Measurements from ENCODE around the gene LLCFC1. TPM values are rescaled to one million over a fixed set of nuclear protein-coding genes. Genes with fewer than 3 reads are reported as not detected.

The LLCFC1 gene
- total and polyA plus RNA-seq, 2 experiments from 2014 or later: not detected

DNA sequence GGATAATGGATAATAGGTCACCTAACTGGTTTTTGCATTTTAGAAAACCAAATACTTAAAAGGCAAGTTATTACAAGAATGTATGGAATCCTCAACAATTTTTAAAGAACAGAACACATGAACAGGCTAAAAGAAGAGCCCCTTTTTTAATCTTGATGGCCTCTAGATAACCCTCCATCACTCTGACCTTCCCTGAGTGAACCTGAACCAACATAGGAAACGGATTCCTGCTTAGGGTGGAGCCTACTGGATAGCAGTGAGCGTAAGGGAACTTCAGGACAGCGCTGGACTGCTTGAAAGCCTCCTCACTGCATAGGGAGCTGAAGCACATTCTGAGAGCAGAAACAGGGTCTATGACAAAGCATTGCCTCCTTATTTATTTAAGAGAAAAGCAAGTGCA lies 26.2 kb upstream of the LLCFC1 start:
- Histone ChIP-seq H3K79me2 (ENCODE audit: insufficient read depth) (no peaks in the 10 kb centered on the region), H3K4me1 (ENCODE audit: insufficient read depth) (no peaks in the 10 kb centered on the region), H3K4me3 (no peak overlapping the region), H3K9ac (no peak overlapping the region), H3F3A (ENCODE audit: insufficient read depth) (no peaks in the 10 kb centered on the region), H3K4me2 (ENCODE audit: unreplicated experiment) (no peak overlapping the region), H3K27me3 (replicated peaks; ENCODE audit: insufficient read depth) (no peaks in the 10 kb centered on the region; the same call in none of the 2 replicates), H3K27ac (no peak overlapping the region), H3K36me3 (ENCODE audit: low read depth) (no peaks in the 10 kb centered on the region), H3K9me2 (ENCODE audit: insufficient read depth) (no peaks in the 10 kb centered on the region), H2AFZ (no peak overlapping the region), H3K9me3 (ENCODE audit: low read depth) (no peaks in the 10 kb centered on the region), H4K20me1 (ENCODE audit: insufficient read depth) (no peaks in the 10 kb centered on the region)
- in situ Hi-C loops (cut with MboI): no loop called here
- no peak for DNase-seq
- TF ChIP-seq EZH2 (IDR thresholded peaks at IDR 0.05; ENCODE audit: insufficient read depth, poor library complexity, severe bottlenecking) (no peak), EZH2phosphoT487 (IDR thresholded peaks at IDR 0.05; ENCODE audit: insufficient read depth, low read depth) (no peak)
- 16 to 20% methylated on average over 3 of the region's 3 CpGs for WGBS, 2 experiments (ENCODE audit: low coverage in 1 of 2, low lambda C conversion rate in 2 of 2, missing lambda C conversion rate in 2 of 2)

GRCh38 chr7:142913566-142913965 lies 25.7 kb upstream of the LLCFC1 start:
- Histone ChIP-seq H4K20me1 (ENCODE audit: insufficient read depth) (no peaks in the 10 kb centered on the region), H3K79me2 (ENCODE audit: insufficient read depth) (no peaks in the 10 kb centered on the region), H3K4me2 (ENCODE audit: unreplicated experiment) (no peak overlapping the region), H3K9me3 (ENCODE audit: low read depth) (no peaks in the 10 kb centered on the region), H3K4me3 (no peak overlapping the region), H3K9me2 (ENCODE audit: insufficient read depth) (no peaks in the 10 kb centered on the region), H3K36me3 (ENCODE audit: low read depth) (no peaks in the 10 kb centered on the region), H3K27me3 (replicated peaks; ENCODE audit: insufficient read depth) (no peaks in the 10 kb centered on the region; the same call in none of the 2 replicates), H3F3A (ENCODE audit: insufficient read depth) (no peaks in the 10 kb centered on the region), H3K4me1 (ENCODE audit: insufficient read depth) (no peaks in the 10 kb centered on the region), H3K9ac (no peak overlapping the region), H2AFZ (no peak overlapping the region), H3K27ac (no peak overlapping the region)
- TF ChIP-seq EZH2 (IDR thresholded peaks at IDR 0.05; ENCODE audit: insufficient read depth, poor library complexity, severe bottlenecking) (no peak), EZH2phosphoT487 (IDR thresholded peaks at IDR 0.05; ENCODE audit: insufficient read depth, low read depth) (no peak)
- DNase-seq: no peak
- WGBS, 2 experiments (ENCODE audit: low coverage in 1 of 2, low lambda C conversion rate in 2 of 2, missing lambda C conversion rate in 2 of 2): 13 to 15% methylated on average over 2 of the region's 2 CpGs
- in situ Hi-C loops (cut with MboI): no loop called here

DNA sequence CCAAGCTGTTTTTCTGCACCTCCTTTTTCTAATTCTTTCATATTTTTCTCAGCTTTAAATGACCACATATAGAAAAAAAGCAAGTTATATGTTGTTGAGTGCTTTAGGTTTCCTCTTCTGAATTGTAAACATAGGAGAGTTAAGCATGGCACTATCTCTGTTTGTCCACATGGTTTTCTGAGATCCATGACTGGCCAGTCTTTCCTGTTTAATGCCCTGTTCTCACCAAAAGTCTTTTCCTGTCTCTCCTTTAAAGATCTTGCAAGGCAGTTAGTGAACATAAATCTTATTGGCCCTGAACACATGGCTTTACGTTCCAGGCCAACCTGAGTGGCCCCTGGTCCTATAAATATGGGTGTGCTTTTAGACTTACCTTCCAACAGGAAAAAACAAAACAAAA lies 25.2 kb upstream of the LLCFC1 start:
- in situ Hi-C loops (cut with MboI): no loop called here
- no peak overlapping the region for H2AFZ ChIP-seq
- H3K79me2 ChIP-seq (ENCODE audit: insufficient read depth): no peaks in the 10 kb centered on the region
- no peaks in the 10 kb centered on the region for H3K36me3 ChIP-seq (ENCODE audit: low read depth)
- no peak for DNase-seq
- no peak for TF ChIP-seq EZH2 (IDR thresholded peaks at IDR 0.05; ENCODE audit: insufficient read depth, poor library complexity, severe bottlenecking)
- no peak for TF ChIP-seq EZH2phosphoT487 (IDR thresholded peaks at IDR 0.05; ENCODE audit: insufficient read depth, low read depth)
- WGBS, 2 experiments (ENCODE audit: low coverage in 1 of 2, low lambda C conversion rate in 2 of 2, missing lambda C conversion rate in 2 of 2): 4 to 5% methylated on average over 1 of the region's 1 CpG
- H3K4me1 ChIP-seq (ENCODE audit: insufficient read depth): no peaks in the 10 kb centered on the region
- no peak overlapping the region for H3K9ac ChIP-seq
- no peaks in the 10 kb centered on the region for H3K9me3 ChIP-seq (ENCODE audit: low read depth)
- H4K20me1 ChIP-seq (ENCODE audit: insufficient read depth): no peaks in the 10 kb centered on the region
- no peak overlapping the region for H3K4me3 ChIP-seq
- H3K4me2 ChIP-seq (ENCODE audit: unreplicated experiment): no peak overlapping the region
- no peaks in the 10 kb centered on the region for H3F3A ChIP-seq (ENCODE audit: insufficient read depth)
- H3K27me3 ChIP-seq (replicated peaks; ENCODE audit: insufficient read depth): no peaks in the 10 kb centered on the region; the same call in none of the 2 replicates
- no peaks in the 10 kb centered on the region for H3K9me2 ChIP-seq (ENCODE audit: insufficient read depth)
- H3K27ac ChIP-seq: no peak overlapping the region

DNA sequence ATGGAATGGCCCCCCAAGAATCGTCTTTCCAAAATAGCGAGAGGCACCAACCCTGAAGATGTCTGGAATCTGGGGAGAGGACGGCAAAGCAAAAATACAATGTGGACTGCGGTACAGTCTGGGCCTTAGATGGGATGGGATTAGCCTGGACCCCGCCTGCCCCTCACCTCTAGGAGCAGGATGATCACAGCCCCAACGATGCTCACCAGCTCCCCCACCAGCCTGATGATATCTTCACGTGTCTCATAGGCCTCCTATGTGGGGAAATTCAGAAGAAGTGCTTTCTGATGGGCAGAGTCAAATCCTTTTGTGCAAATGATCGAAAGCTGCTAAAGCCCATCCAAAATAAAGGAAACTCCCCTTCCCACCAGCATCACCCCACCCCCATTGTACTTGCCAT lies 24.0 kb upstream of the LLCFC1 start:
- Histone ChIP-seq H3K4me2 (ENCODE audit: unreplicated experiment) (no peak overlapping the region), H3F3A (ENCODE audit: insufficient read depth) (no peaks in the 10 kb centered on the region), H3K27ac (no peak overlapping the region), H3K27me3 (replicated peaks; ENCODE audit: insufficient read depth) (no peaks in the 10 kb centered on the region; the same call in none of the 2 replicates), H3K9ac (no peak overlapping the region), H3K4me3 (no peak overlapping the region), H3K36me3 (ENCODE audit: low read depth) (no peaks in the 10 kb centered on the region), H3K9me2 (ENCODE audit: insufficient read depth) (no peaks in the 10 kb centered on the region), H4K20me1 (ENCODE audit: insufficient read depth) (no peaks in the 10 kb centered on the region), H2AFZ (no peak overlapping the region), H3K4me1 (ENCODE audit: insufficient read depth) (no peaks in the 10 kb centered on the region), H3K79me2 (ENCODE audit: insufficient read depth) (no peaks in the 10 kb centered on the region), H3K9me3 (ENCODE audit: low read depth) (no peaks in the 10 kb centered on the region)
- in situ Hi-C loops (cut with MboI): no loop called here
- no peak for DNase-seq
- WGBS, 2 experiments (ENCODE audit: low coverage in 1 of 2, low lambda C conversion rate in 2 of 2, missing lambda C conversion rate in 2 of 2): 47 to 49% methylated on average over 8 of the region's 8 CpGs
- TF ChIP-seq EZH2 (IDR thresholded peaks at IDR 0.05; ENCODE audit: insufficient read depth, poor library complexity, severe bottlenecking) (no peak), EZH2phosphoT487 (IDR thresholded peaks at IDR 0.05; ENCODE audit: insufficient read depth, low read depth) (no peak)

DNA sequence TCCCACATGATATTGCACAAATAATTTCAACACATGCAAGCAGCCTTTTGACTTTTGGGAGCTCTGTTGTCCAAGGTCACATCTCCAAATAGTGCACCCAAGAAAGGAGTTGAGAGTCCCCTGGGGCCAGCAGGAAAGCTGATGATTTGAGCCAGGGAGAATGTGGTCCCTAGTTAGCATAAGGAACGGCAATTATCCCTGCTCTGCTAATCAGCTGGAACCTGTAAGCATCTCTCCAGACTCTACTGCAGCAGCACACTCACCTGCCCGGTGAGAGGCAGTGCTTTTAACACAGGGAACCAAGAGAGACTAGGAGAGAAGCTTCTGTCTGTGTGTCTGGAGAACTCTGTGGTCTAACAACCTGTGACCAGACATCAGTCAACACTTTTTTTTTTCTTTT lies 22.8 kb upstream of the LLCFC1 start:
- no peak for DNase-seq
- Histone ChIP-seq H3K36me3 (ENCODE audit: low read depth) (no peaks in the 10 kb centered on the region), H3F3A (ENCODE audit: insufficient read depth) (no peaks in the 10 kb centered on the region), H3K79me2 (ENCODE audit: insufficient read depth) (no peaks in the 10 kb centered on the region), H3K9me3 (ENCODE audit: low read depth) (no peaks in the 10 kb centered on the region), H3K4me3 (no peak overlapping the region), H3K4me2 (ENCODE audit: unreplicated experiment) (no peak overlapping the region), H3K27ac (no peak overlapping the region), H3K9ac (no peak overlapping the region), H3K27me3 (replicated peaks; ENCODE audit: insufficient read depth) (no peaks in the 10 kb centered on the region; the same call in none of the 2 replicates), H3K4me1 (ENCODE audit: insufficient read depth) (no peaks in the 10 kb centered on the region), H3K9me2 (ENCODE audit: insufficient read depth) (no peaks in the 10 kb centered on the region), H4K20me1 (ENCODE audit: insufficient read depth) (no peaks in the 10 kb centered on the region), H2AFZ (no peak overlapping the region)
- in situ Hi-C loops (cut with MboI): no loop called here
- TF ChIP-seq EZH2phosphoT487 (IDR thresholded peaks at IDR 0.05; ENCODE audit: insufficient read depth, low read depth): no peak
- WGBS, 2 experiments (ENCODE audit: low coverage in 1 of 2, low lambda C conversion rate in 2 of 2, missing lambda C conversion rate in 2 of 2): 12% methylated on average over 2 of the region's 2 CpGs

Data from GM23248 (cell line).